Measurements from ENCODE around the gene STT3B. TPM values are rescaled to one million over a fixed set of nuclear protein-coding genes. Genes with fewer than 3 reads are reported as not detected.
A peak's percentile ranks its signal among the peaks of the same experiment; 100 is the strongest.

The STT3B gene
- total RNA-seq = 100 to 1,000 TPM; 140 to 178 TPM
- 231 TPM for polyA plus RNA-seq (ENCODE audit: insufficient read depth, low read depth, low replicate concordance)
- long read RNA-seq, donor 1, full-length matches to known transcripts = 19 of 38 reads
- long read RNA-seq, donor 1, partial matches to known transcripts = 19 of 38 reads
- long read RNA-seq, donor 1, other reads (novel, unspliced or antisense) = 0 of 38 reads
- long read RNA-seq, donor 2, full-length matches to known transcripts = 12 of 12 reads
- long read RNA-seq, donor 2, partial matches to known transcripts = 0 of 12 reads
- long read RNA-seq, donor 2, other reads (novel, unspliced or antisense) = 0 of 12 reads

DNA sequence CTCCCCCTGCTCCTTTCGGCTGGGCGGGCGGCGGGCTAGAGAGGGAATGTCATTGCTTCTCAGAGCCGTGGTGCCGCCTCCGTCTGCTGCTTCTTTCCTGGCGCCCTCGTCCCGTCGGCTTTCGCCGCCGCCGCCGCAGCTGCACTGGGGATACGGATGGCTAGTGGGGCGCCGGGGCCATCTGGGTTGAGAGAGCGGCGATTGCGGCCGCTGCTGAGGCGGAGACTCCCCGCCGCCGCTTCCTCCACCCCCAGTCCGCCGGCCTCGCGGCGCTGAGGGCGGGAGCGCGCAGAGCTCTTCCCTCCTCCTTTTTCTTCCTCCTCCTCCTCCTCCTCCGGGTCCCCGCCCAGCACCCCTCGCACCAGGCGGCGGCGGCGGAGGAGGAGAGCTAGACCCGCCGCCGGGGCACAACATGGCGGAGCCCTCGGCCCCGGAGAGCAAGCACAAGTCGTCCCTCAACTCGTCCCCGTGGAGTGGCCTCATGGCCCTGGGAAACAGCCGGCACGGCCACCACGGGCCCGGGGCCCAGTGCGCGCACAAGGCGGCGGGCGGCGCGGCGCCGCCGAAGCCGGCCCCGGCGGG is at the start of gene STT3B:
Gene STT3B, plus strand, starts transcription at position 339 of the 582 bp plus-strand sequence. Its CDS starts 74 bp downstream, at position 413.
- intact Hi-C loops (cut with DNase I; ENCODE audit: low total_unique reads) = no loop called here
- Histone ChIP-seq H3K27me3 (no peaks in the 10 kb centered on the region), H3K4me3 (peak within 1 kb of the TSS; percentile 84 to 92), H3K4me1 (peaks cover 38% of the 10 kb centered on the region), H3K27ac (peak within 1 kb of the TSS; percentile 98), H3K9me3 (no peaks in the 10 kb centered on the region), H3K36me3 (ENCODE audit: low read depth, missing control alignments) (no peaks in the 10 kb centered on the region)
- 0% methylated on average over 28 to 68 of the region's 68 CpGs for WGBS, 2 donors
- no peak for DNase-seq
- TF ChIP-seq, protein P1, sequence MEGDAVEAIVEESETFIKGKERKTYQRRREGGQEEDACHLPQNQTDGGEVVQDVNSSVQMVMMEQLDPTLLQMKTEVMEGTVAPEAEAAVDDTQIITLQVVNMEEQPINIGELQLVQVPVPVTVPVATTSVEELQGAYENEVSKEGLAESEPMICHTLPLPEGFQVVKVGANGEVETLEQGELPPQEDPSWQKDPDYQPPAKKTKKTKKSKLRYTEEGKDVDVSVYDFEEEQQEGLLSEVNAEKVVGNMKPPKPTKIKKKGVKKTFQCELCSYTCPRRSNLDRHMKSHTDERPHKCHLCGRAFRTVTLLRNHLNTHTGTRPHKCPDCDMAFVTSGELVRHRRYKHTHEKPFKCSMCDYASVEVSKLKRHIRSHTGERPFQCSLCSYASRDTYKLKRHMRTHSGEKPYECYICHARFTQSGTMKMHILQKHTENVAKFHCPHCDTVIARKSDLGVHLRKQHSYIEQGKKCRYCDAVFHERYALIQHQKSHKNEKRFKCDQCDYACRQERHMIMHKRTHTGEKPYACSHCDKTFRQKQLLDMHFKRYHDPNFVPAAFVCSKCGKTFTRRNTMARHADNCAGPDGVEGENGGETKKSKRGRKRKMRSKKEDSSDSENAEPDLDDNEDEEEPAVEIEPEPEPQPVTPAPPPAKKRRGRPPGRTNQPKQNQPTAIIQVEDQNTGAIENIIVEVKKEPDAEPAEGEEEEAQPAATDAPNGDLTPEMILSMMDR (IDR thresholded peaks at IDR 0.05) = peak in 1 of 3 experiments; percentile 7
- TF ChIP-seq POLR2A (IDR thresholded peaks at IDR 0.05) = peak; percentile 61

- intact Hi-C loops (cut with DNase I; ENCODE audit: low total_unique reads) = no loop called here
- H3K27me3 ChIP-seq = no peaks in the 10 kb centered on the region
- WGBS, 2 donors = 93% methylated on average over 1 of the region's 1 CpG
- no peak overlapping the region for H3K27ac ChIP-seq
- DNase-seq = no peak
- H3K9me3 ChIP-seq = no peaks in the 10 kb centered on the region
- H3K36me3 ChIP-seq (ENCODE audit: low read depth, missing control alignments) = no peaks in the 10 kb centered on the region
- no peak overlapping the region for H3K4me3 ChIP-seq
- no peaks in the 10 kb centered on the region for H3K4me1 ChIP-seq
- TF ChIP-seq, protein P1 (IDR thresholded peaks at IDR 0.05) = no peak
- TF ChIP-seq POLR2A (IDR thresholded peaks at IDR 0.05) = no peak
These were observed 48.9 kb upstream of the STT3B start for GRCh38 chr3:31483776-31484175.

- H3K4me1 ChIP-seq = no peaks in the 10 kb centered on the region
- DNase-seq = no peak
- intact Hi-C loops (cut with DNase I; ENCODE audit: low total_unique reads) = no loop called here
- TF ChIP-seq, protein P1 (IDR thresholded peaks at IDR 0.05) = no peak
- no peak for TF ChIP-seq POLR2A (IDR thresholded peaks at IDR 0.05)
- WGBS, 2 donors = 44 to 54% methylated on average over 1 of the region's 1 CpG
- no peaks in the 10 kb centered on the region for H3K36me3 ChIP-seq (ENCODE audit: low read depth, missing control alignments)
- no peaks in the 10 kb centered on the region for H3K9me3 ChIP-seq
- no peak overlapping the region for H3K27ac ChIP-seq
- no peak overlapping the region for H3K4me3 ChIP-seq
- no peaks in the 10 kb centered on the region for H3K27me3 ChIP-seq
These were observed 47.5 kb upstream of the STT3B start for GRCh38 chr3:31485196-31485595.

DNA sequence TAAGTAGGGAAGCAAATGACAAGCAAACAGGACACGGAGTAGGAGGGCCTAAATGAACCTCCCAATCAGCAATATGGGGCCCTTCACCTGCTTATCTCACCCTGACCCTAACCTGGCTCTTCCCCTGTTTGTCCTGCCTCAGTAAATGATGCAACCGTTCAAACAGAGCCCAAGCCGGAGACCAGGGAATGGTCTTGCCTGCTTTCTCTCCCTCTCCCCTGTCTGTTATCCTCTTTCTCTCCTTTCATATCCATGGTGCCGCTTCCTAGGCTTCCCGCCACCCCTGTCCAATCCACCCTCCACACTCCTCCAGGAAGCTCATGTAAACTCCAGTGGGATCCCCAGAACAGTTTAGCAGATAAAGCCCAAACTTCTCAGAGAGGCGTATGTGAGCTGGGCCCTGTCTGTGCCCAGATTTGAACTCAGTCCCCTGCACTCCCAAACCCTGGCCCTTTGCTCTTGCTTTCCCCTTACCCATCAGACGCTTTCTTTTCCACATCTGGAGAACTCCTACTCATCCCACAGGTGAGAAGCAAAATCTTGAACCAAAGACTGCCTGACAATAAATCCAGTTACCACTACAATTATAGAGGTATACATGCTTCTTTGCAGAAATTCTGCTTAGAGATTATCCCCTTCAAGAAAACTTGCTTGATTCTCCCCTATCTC is 45.7 kb upstream of the STT3B start:
- 88 to 93% methylated on average over 7 of the region's 7 CpGs for WGBS, 2 donors

More for the DNA sequence above, 45.7 kb upstream of the STT3B start:
- no peaks in the 10 kb centered on the region for H3K9me3 ChIP-seq
- no peak overlapping the region for H3K27ac ChIP-seq
- TF ChIP-seq, protein P1 (IDR thresholded peaks at IDR 0.05) = no peak
- no peak for TF ChIP-seq POLR2A (IDR thresholded peaks at IDR 0.05)
- H3K4me3 ChIP-seq = no peak overlapping the region
- intact Hi-C loops (cut with DNase I; ENCODE audit: low total_unique reads) = no loop called here
- H3K4me1 ChIP-seq = no peaks in the 10 kb centered on the region
- H3K36me3 ChIP-seq (ENCODE audit: low read depth, missing control alignments) = no peaks in the 10 kb centered on the region
- DNase-seq = no peak
- no peaks in the 10 kb centered on the region for H3K27me3 ChIP-seq
